Smooth muscle cell (in vitro differentiated cells): ENCODE measurements around the gene RELT. TPM values are rescaled to one million over a fixed set of nuclear protein-coding genes. Genes with fewer than 3 reads are reported as not detected.

Source experiments
- DNase-seq: peaks from one replicate; lab custom pipeline; 2025; ENCODE audit not compliant: unreplicated experiment; lab: John Stamatoyannopoulos, UW
- H2AFZ ChIP-seq: fragments of 200-600 bp; sonication (generic); 2 replicates; pipeline ENCODE4 v1.6.0; 2016; ENCODE audit warnings: antibody characterized with exemption, low read depth, mild to moderate bottlenecking
- H3F3A ChIP-seq: fragments of 200-600 bp; sonication (generic); 2 replicates; pipeline ENCODE4 v1.6.0; 2017; ENCODE audit warnings: antibody characterized with exemption, low read depth
- H3K27ac ChIP-seq: fragments of 200-600 bp; sonication (generic); 2 replicates; pipeline ENCODE4 v1.5.1; 2016; ENCODE audit warnings: low read depth, mild to moderate bottlenecking
- H3K27me3 ChIP-seq: fragments of 200-600 bp; sonication (generic); 2 replicates; pipeline ENCODE4 v1.6.1; 2016; ENCODE audit warnings: low read depth, mild to moderate bottlenecking
- H3K36me3 ChIP-seq: fragments of 200-600 bp; sonication (generic); 2 replicates; pipeline ENCODE4 v1.5.1; 2016; ENCODE audit warnings: low read depth
- H3K4me1 ChIP-seq: fragments of 200-600 bp; sonication (generic); 2 replicates; pipeline ENCODE4 v1.5.1; 2016; ENCODE audit warnings: low read depth
- H3K4me2 ChIP-seq: fragments of 200-600 bp; sonication (generic); 2 replicates; pipeline ENCODE4 v1.6.0; 2016; ENCODE audit warnings: mild to moderate bottlenecking
- H3K4me3 ChIP-seq: fragments of 200-600 bp; sonication (generic); 2 replicates; pipeline ENCODE4 v1.5.1; 2016; ENCODE audit warnings: mild to moderate bottlenecking
- H3K79me2 ChIP-seq: fragments of 200-600 bp; sonication (generic); 2 replicates; pipeline ENCODE4 v1.6.0; 2016; ENCODE audit warnings: low read depth, mild to moderate bottlenecking
- H3K9ac ChIP-seq: fragments of 200-600 bp; sonication (generic); 2 replicates; pipeline ENCODE4 v1.6.0; 2016; ENCODE audit warnings: low read depth
- H3K9me3 ChIP-seq: fragments of 200-600 bp; sonication (generic); replicated peaks from 2 replicates; pipeline ENCODE4 v1.5.1; 2016; ENCODE audit warnings: low read depth
- H4K20me1 ChIP-seq: fragments of 200-600 bp; sonication (generic); 2 replicates; pipeline ENCODE4 v1.6.0; 2016; ENCODE audit warnings: low read depth
- CTCF ChIP-seq: fragments of 200-600 bp; sonication (generic); IDR thresholded peaks from 2 replicates; pipeline ENCODE4 v1.5.1; 2017; ENCODE audit warnings: borderline replicate concordance, mild to moderate bottlenecking, antibody characterized with exemption; ENCODE audit not compliant: insufficient read depth, poor library complexity, severe bottlenecking
- WGBS: methylation state at CpG from one replicate; pipeline ENCODE4 v1.1.7; 2016; ENCODE audit warnings: low lambda C conversion rate; 5-methylcytosine and 5-hydroxymethylcytosine counted together
- polyA plus RNA-seq: library from polyadenylated mRNA; unstranded; fragments of >200 nt; fragmentation: Nextera tagmentation; extraction: Ambion mirVana; gene quantifications from 2 replicates; pipeline ENCODE4 v1.2.1, GENCODE V29; 2016
- total RNA-seq: library from RNA; depleted of rRNA; stranded (reverse); fragments of >200 nt; gene quantifications from 2 replicates; pipeline ENCODE4 v1.2.3, GENCODE V29; 2014

The RELT gene
- total and polyA plus RNA-seq, 2 experiments from 2014 or later = 4.3 to 5.5 TPM

GRCh38 chr11:73350908-73351636 lies 25.1 kb upstream of the RELT start:
- H4K20me1 ChIP-seq = peaks cover 77% of the 10 kb centered on the region
- TF ChIP-seq CTCF = peak; percentile 99
- H3K9ac ChIP-seq = no peak overlapping the region
- H3K9me3 ChIP-seq = no peaks in the 10 kb centered on the region
- H3K27ac ChIP-seq = no peak overlapping the region
- H3K4me3 ChIP-seq = no peak overlapping the region
- H3K4me2 ChIP-seq = no peak overlapping the region
- no peaks in the 10 kb centered on the region for H3K27me3 ChIP-seq
- 29% methylated on average over 16 of the region's 16 CpGs for WGBS
- DNase-seq = no peak
- no peaks in the 10 kb centered on the region for H3F3A ChIP-seq
- H3K4me1 ChIP-seq = no peaks in the 10 kb centered on the region
- H3K36me3 ChIP-seq = no peaks in the 10 kb centered on the region
- H3K79me2 ChIP-seq = peaks cover 13% of the 10 kb centered on the region
- no peak overlapping the region for H2AFZ ChIP-seq

- Histone ChIP-seq H3K9ac (no peak overlapping the region), H3K27me3 (no peaks in the 10 kb centered on the region)
These were observed 22.8 kb upstream of the RELT start for GRCh38 chr11:73353422-73353821.

GRCh38 chr11:73355109-73355508 lies 21.1 kb upstream of the RELT start:
- H2AFZ ChIP-seq = no peak overlapping the region
- 96% methylated on average over 4 of the region's 4 CpGs for WGBS
- H4K20me1 ChIP-seq = peaks cover 38% of the 10 kb centered on the region
- H3F3A ChIP-seq = no peaks in the 10 kb centered on the region
- no peak for DNase-seq
- H3K9ac ChIP-seq = no peak overlapping the region
- no peaks in the 10 kb centered on the region for H3K27me3 ChIP-seq
- no peak for TF ChIP-seq CTCF
- H3K4me2 ChIP-seq = no peak overlapping the region
- H3K4me1 ChIP-seq = no peaks in the 10 kb centered on the region
- H3K36me3 ChIP-seq = no peaks in the 10 kb centered on the region
- H3K27ac ChIP-seq = no peak overlapping the region
- H3K79me2 ChIP-seq = peaks cover 8% of the 10 kb centered on the region
- no peaks in the 10 kb centered on the region for H3K9me3 ChIP-seq
- no peak overlapping the region for H3K4me3 ChIP-seq

More at GRCh38 chr11:73353422-73353821, 22.8 kb upstream of the RELT start:
- Histone ChIP-seq H3K79me2 (peaks cover 8% of the 10 kb centered on the region), H3K4me2 (no peak overlapping the region), H2AFZ (no peak overlapping the region), H3K27ac (no peak overlapping the region), H3K9me3 (no peaks in the 10 kb centered on the region), H3K36me3 (no peaks in the 10 kb centered on the region), H3K4me3 (no peak overlapping the region), H3K4me1 (no peaks in the 10 kb centered on the region), H4K20me1 (peaks cover 53% of the 10 kb centered on the region), H3F3A (no peaks in the 10 kb centered on the region)
- no peak for TF ChIP-seq CTCF
- DNase-seq = no peak
- WGBS = 100% methylated on average over 4 of the region's 4 CpGs
